Fibroblast of lung (primary cell): ENCODE data around the gene CFAP299. TPM values are rescaled to one million over a fixed set of nuclear protein-coding genes. Genes with fewer than 3 reads are reported as not detected.

Experiments used
- DNase-seq, 2 donors: peaks; one replicate each; pipeline versions ENCODE4 v3.0.0 to v3.0.0-alpha.2; 2010; ENCODE audit warnings: low read depth in 2 of 2
- H2AFZ ChIP-seq: 2 replicates; pipeline ENCODE4 v1.5.1; 2012; ENCODE audit warnings: low read length, control low read depth, inconsistent platforms
- H3K27ac ChIP-seq: 2 replicates; pipeline ENCODE4 v1.5.1; 2011; ENCODE audit warnings: low read length, control low read depth; ENCODE audit not compliant: insufficient read depth
- H3K27me3 ChIP-seq: 2 replicates; pipeline ENCODE4 v1.5.1; 2011; ENCODE audit warnings: mild to moderate bottlenecking, low read length; ENCODE audit not compliant: control insufficient read depth, insufficient read depth
- H3K36me3 ChIP-seq: 2 replicates; pipeline ENCODE4 v1.5.1; 2011; ENCODE audit warnings: low read length; ENCODE audit not compliant: control insufficient read depth, insufficient read depth
- H3K4me1 ChIP-seq: 2 replicates; pipeline ENCODE4 v1.5.1; 2011; ENCODE audit warnings: low read length; ENCODE audit not compliant: control insufficient read depth, insufficient read depth; ENCODE audit errors: extremely low read depth
- H3K4me2 ChIP-seq: 2 replicates; pipeline ENCODE4 v1.5.1; 2011; ENCODE audit warnings: low read length, control low read depth; ENCODE audit not compliant: insufficient read depth; ENCODE audit errors: extremely low read depth
- H3K4me3 ChIP-seq, 4 experiments: fragments of 200-600 bp in 1 of 4; sonication (generic) in 1 of 4; replicated peaks in 1 of 4; 2 replicates each; pipeline ENCODE4 v1.5.1; 2011 to 2016; ENCODE audit warnings: low read length in 4 of 4, low read depth in 3 of 4, mild to moderate bottlenecking in 3 of 4, control low read depth in 2 of 4, inconsistent platforms in 1 of 4, mixed read lengths in 1 of 4; ENCODE audit not compliant: insufficient read depth in 1 of 4; ENCODE audit errors: control extremely low read depth in 1 of 4
- H3K79me2 ChIP-seq: 2 replicates; pipeline ENCODE4 v1.5.1; 2012; ENCODE audit warnings: mild to moderate bottlenecking, low read length, inconsistent platforms; ENCODE audit not compliant: control insufficient read depth, insufficient read depth
- H3K9ac ChIP-seq: 2 replicates; pipeline ENCODE4 v1.5.1; 2011; ENCODE audit warnings: mild to moderate bottlenecking, low read length, control low read depth; ENCODE audit not compliant: insufficient read depth
- H3K9me3 ChIP-seq: 2 replicates; pipeline ENCODE4 v1.5.1; 2012; ENCODE audit warnings: low read depth, low read length; ENCODE audit not compliant: control insufficient read depth, insufficient read depth
- H4K20me1 ChIP-seq: 2 replicates; pipeline ENCODE4 v1.5.1; 2011; ENCODE audit warnings: low read length; ENCODE audit not compliant: control insufficient read depth, insufficient read depth; ENCODE audit errors: extremely low read depth
- CTCF ChIP-seq, 2 donors: IDR thresholded peaks in 1 of 2; conservative IDR thresholded peaks in 1 of 2; 1 replicate in 1 of 2; 2 replicates in 1 of 2; pipeline ENCODE4 v1.5.1; 2011 to 2012; ENCODE audit warnings: low read length in 2 of 2, control low read depth in 1 of 2, inconsistent platforms in 1 of 2, low read depth in 1 of 2, mild to moderate bottlenecking in 1 of 2
- EZH2 ChIP-seq: IDR thresholded peaks from 2 replicates; pipeline ENCODE4 v1.5.1; 2012; ENCODE audit warnings: low read length, control low read depth, mild to moderate bottlenecking; ENCODE audit errors: missing control alignments
- polyA plus RNA-seq, 2 donors: library from polyadenylated mRNA; depleted of rRNA in 1 of 2; stranded (reverse) in 1 of 2; unstranded in 1 of 2; fragments of >200 nt; gene quantifications; 2 replicates each; pipeline ENCODE4 v1.2.1, GENCODE V29; 2011 to 2012; ENCODE audit warnings: missing spikeins in 1 of 2
- total RNA-seq: library from RNA; depleted of rRNA; stranded (reverse); fragments of >200 nt; gene quantifications from 2 replicates; pipeline ENCODE4 v1.2.1, GENCODE V29; 2014

Gene CFAP299
- total and polyA plus RNA-seq, 2 donors (not counting 1 experiment from before 2014, with no cell fraction given), result 0.79 to 16.2 TPM

- no peak for TF ChIP-seq CTCF (conservative IDR thresholded peaks at IDR 0.05 in 1 of 2, IDR thresholded peaks at IDR 0.05 in 1 of 2; ENCODE audit: low read depth in 1 of 2, low read length in 2 of 2)
- TF ChIP-seq EZH2, result no peak
- no peak for DNase-seq
- Histone ChIP-seq H3K4me2 (no peak overlapping the region), H3K79me2 (no peaks in the 10 kb centered on the region), H4K20me1 (no peaks in the 10 kb centered on the region), H3K9ac (no peak overlapping the region), H3K4me3 (no peak overlapping the region), H3K4me1 (no peaks in the 10 kb centered on the region), H3K36me3 (no peaks in the 10 kb centered on the region), H3K9me3 (no peaks in the 10 kb centered on the region), H3K27me3 (no peaks in the 10 kb centered on the region), H2AFZ (no peak overlapping the region), H3K27ac (no peak overlapping the region)
These were observed 116.5 kb downstream of the CFAP299 start for GRCh38 chr4:80452055-80452454.

GRCh38 chr4:80452768-80453167 lies 117.2 kb downstream of the CFAP299 start:
- no peaks in the 10 kb centered on the region for H3K27me3 ChIP-seq
- no peaks in the 10 kb centered on the region for H3K36me3 ChIP-seq
- no peaks in the 10 kb centered on the region for H4K20me1 ChIP-seq
- H3K4me1 ChIP-seq, result no peaks in the 10 kb centered on the region
- H3K9ac ChIP-seq, result no peak overlapping the region
- no peak overlapping the region for H2AFZ ChIP-seq
- TF ChIP-seq EZH2 (no peak), CTCF (conservative IDR thresholded peaks at IDR 0.05 in 1 of 2, IDR thresholded peaks at IDR 0.05 in 1 of 2; ENCODE audit: low read depth in 1 of 2, low read length in 2 of 2) (no peak)
- no peaks in the 10 kb centered on the region for H3K79me2 ChIP-seq
- no peak overlapping the region for H3K4me2 ChIP-seq
- no peak overlapping the region for H3K4me3 ChIP-seq
- H3K9me3 ChIP-seq, result no peaks in the 10 kb centered on the region
- no peak overlapping the region for H3K27ac ChIP-seq
- DNase-seq, result no peak

GRCh38 chr4:80454040-80454439 lies 118.5 kb downstream of the CFAP299 start:
- H3K4me2 ChIP-seq, result no peak overlapping the region
- TF ChIP-seq EZH2 (no peak), CTCF (conservative IDR thresholded peaks at IDR 0.05 in 1 of 2, IDR thresholded peaks at IDR 0.05 in 1 of 2; ENCODE audit: low read depth in 1 of 2, low read length in 2 of 2) (no peak)
- H3K36me3 ChIP-seq, result no peaks in the 10 kb centered on the region
- DNase-seq, result peak in 1 of 2 donors; percentile 65
- H3K4me3 ChIP-seq, result no peak overlapping the region
- no peak overlapping the region for H2AFZ ChIP-seq
- no peak overlapping the region for H3K9ac ChIP-seq
- H4K20me1 ChIP-seq, result no peaks in the 10 kb centered on the region
- no peak overlapping the region for H3K27ac ChIP-seq
- H3K27me3 ChIP-seq, result no peaks in the 10 kb centered on the region
- no peaks in the 10 kb centered on the region for H3K79me2 ChIP-seq
- H3K9me3 ChIP-seq, result no peaks in the 10 kb centered on the region
- no peaks in the 10 kb centered on the region for H3K4me1 ChIP-seq
